Measurements from ENCODE around the gene WDFY1.

- TF ChIP-seq REST (IDR thresholded peaks at IDR 0.05; ENCODE audit: insufficient read depth in 1 of 2, low read depth in 2 of 2, low read length in 2 of 2) (no peak), SIN3A (IDR thresholded peaks at IDR 0.05; ENCODE audit: borderline replicate concordance, insufficient read depth, low read length) (no peak), POLR2AphosphoS5 (IDR thresholded peaks at IDR 0.05; ENCODE audit: low read depth, low read length) (no peak), TAF1 (IDR thresholded peaks at IDR 0.05; ENCODE audit: borderline replicate concordance, insufficient read depth, low read length) (no peak)
Measured at GRCh38 chr2:223943135-223943534, 2.0 kb downstream of the WDFY1 start.
